HepG2 (cell line): ENCODE results near the gene INPP4B. TPM values are rescaled to one million over a fixed set of nuclear protein-coding genes. Genes with fewer than 3 reads are reported as not detected.

Experiments
- ATAC-seq: fragments of 200-7000 bp; cut with Tn5 transposase; 3 replicates; pipeline ENCODE4 v1.9.1; 2020; ENCODE audit warnings: mild to moderate bottlenecking, moderate library complexity
- BruUV-seq: library from RNA; stranded (reverse); fragments of 400-500 nt; replicated peaks from 2 replicates; lab custom pipeline; 2021; lab: Mats Ljungman, UMichigan
- CTCF ChIA-PET: fragments of 300-600 bp; formaldehyde crosslinking; extraction: SDS; loops from one replicate; lab custom pipeline; 2021; ENCODE audit warnings: low total read pairs, inconsistent platforms, low intra/inter-chr PET ratio; lab: Yijun Ruan, JAX
- POLR2A ChIA-PET: fragments of 350-600 bp; sonication (Branson Sonifier 250); formaldehyde crosslinking; loops from one replicate; lab custom pipeline; 2020; ENCODE audit warnings: antibody characterized with exemption, inconsistent platforms; lab: Yijun Ruan, JAX
- DNase-seq: peaks from one replicate; pipeline ENCODE4 v3.0.0-alpha.2; 2015; ENCODE audit warnings: low spot score
- FAIRE-seq: peaks from 3 replicates; lab custom pipeline; 2011; peaks lifted over from hg19 to GRCh38; lab: Jason Lieb, UNC
- H2AFZ ChIP-seq: one replicate; pipeline ENCODE4 v1.6.1; 2011; ENCODE audit warnings: low read length, inconsistent platforms
- H3K27ac ChIP-seq: fragments of 300-600 bp; 3 replicates; pipeline ENCODE4 v1.8.0; 2011; ENCODE audit warnings: mixed run types, mild to moderate bottlenecking, mixed read lengths, low read length, inconsistent platforms; ENCODE audit not compliant: insufficient read depth; ENCODE audit errors: extremely low read length
- H3K27me3 ChIP-seq, 2 experiments: fragments of 200-600 bp in 1 of 2; 2 replicates in 1 of 2; 3 replicates in 1 of 2; pipeline versions ENCODE4 v1.6.0 to v1.8.0; 2011; ENCODE audit warnings: low read length in 2 of 2, mild to moderate bottlenecking in 2 of 2, moderate library complexity in 2 of 2, inconsistent platforms in 1 of 2; ENCODE audit not compliant: insufficient read depth in 2 of 2, control insufficient read depth in 1 of 2
- H3K36me3 ChIP-seq, 2 experiments: fragments of 200-600 bp in 1 of 2; replicated peaks in 1 of 2; 2 replicates in 1 of 2; 3 replicates in 1 of 2; pipeline versions ENCODE4 v1.5.1 to v1.8.0; 2011; ENCODE audit warnings: low read length in 2 of 2, inconsistent platforms in 1 of 2; ENCODE audit not compliant: insufficient read depth in 2 of 2, control insufficient read depth in 1 of 2
- H3K4me1 ChIP-seq: 2 replicates; pipeline ENCODE4 v1.5.1; 2012; ENCODE audit warnings: low read length, inconsistent platforms; ENCODE audit not compliant: insufficient read depth
- H3K4me2 ChIP-seq: 2 replicates; pipeline ENCODE4 v1.6.0; 2011; ENCODE audit warnings: low read depth, low read length, inconsistent platforms
- H3K4me3 ChIP-seq, 3 experiments: fragments of 200-600 bp in 1 of 3; sonication (generic), shearing (Covaris generic) in 1 of 3; replicated peaks in 1 of 3; 2 replicates each; pipeline ENCODE4 v1.5.1; 2011 to 2016; ENCODE audit warnings: low read length in 3 of 3, inconsistent platforms in 2 of 3, low read depth in 2 of 3, mild to moderate bottlenecking in 2 of 3, control low read depth in 1 of 3, mixed read lengths in 1 of 3; ENCODE audit not compliant: insufficient read depth in 1 of 3
- H3K79me2 ChIP-seq: one replicate; pipeline ENCODE4 v1.6.1; 2011; ENCODE audit warnings: low read length, inconsistent platforms; ENCODE audit not compliant: insufficient read depth
- H3K9ac ChIP-seq: 2 replicates; pipeline ENCODE4 v1.6.0; 2011; ENCODE audit warnings: mild to moderate bottlenecking, low read depth, low read length, inconsistent platforms; ENCODE audit not compliant: insufficient read depth
- H3K9me3 ChIP-seq: 2 replicates; pipeline ENCODE4 v1.5.1; 2012; ENCODE audit warnings: mild to moderate bottlenecking, low read length
- H4K20me1 ChIP-seq: 2 replicates; pipeline ENCODE4 v1.6.0; 2011; ENCODE audit warnings: inconsistent platforms, mild to moderate bottlenecking, low read length, moderate library complexity; ENCODE audit not compliant: insufficient read depth
- ARNTL ChIP-seq: sonication (generic); formaldehyde crosslinking; IDR thresholded peaks from 2 replicates; pipeline ENCODE4 v1.4.0; 2020; ENCODE audit warnings: mild to moderate bottlenecking, missing genetic modification reagents
- ATF1 ChIP-seq: IDR thresholded peaks from 2 replicates; pipeline ENCODE4 v1.6.1; 2016; ENCODE audit warnings: mild to moderate bottlenecking, control low read depth
- GATA4 ChIP-seq: sonication (generic); IDR thresholded peaks from 2 replicates; pipeline ENCODE4 v1.6.1; 2016; ENCODE audit warnings: antibody characterized with exemption, low read depth, borderline replicate concordance
- GLI4 ChIP-seq: sonication (generic); formaldehyde crosslinking; IDR thresholded peaks from 2 replicates; pipeline ENCODE4 v1.5.1; 2020; ENCODE audit warnings: missing genetic modification reagents, mild to moderate bottlenecking, moderate library complexity, borderline replicate concordance
- MTF1 ChIP-seq: sonication (generic); formaldehyde crosslinking; IDR thresholded peaks from 2 replicates; pipeline ENCODE4 v1.5.0; 2020; ENCODE audit warnings: missing genetic modification reagents
- PRMT3 ChIP-seq: sonication (generic); formaldehyde crosslinking; IDR thresholded peaks from 2 replicates; pipeline ENCODE4 v1.8.1; 2022; ENCODE audit warnings: low read depth, mild to moderate bottlenecking, moderate library complexity, missing genetic modification reagents, borderline replicate concordance
- ZBTB1 ChIP-seq: sonication (generic); formaldehyde crosslinking; IDR thresholded peaks from 2 replicates; pipeline ENCODE4 v1.4.0; 2020; ENCODE audit warnings: missing genetic modification reagents, borderline replicate concordance
- ZNF121 ChIP-seq: sonication (generic); formaldehyde crosslinking; IDR thresholded peaks from 2 replicates; pipeline ENCODE4 v1.5.0; 2020; ENCODE audit warnings: mild to moderate bottlenecking, missing genetic modification reagents
- ZNF350 ChIP-seq: sonication (generic); formaldehyde crosslinking; IDR thresholded peaks from 2 replicates; pipeline ENCODE4 v1.4.0; 2020; ENCODE audit warnings: mild to moderate bottlenecking, low read depth, missing genetic modification reagents, borderline replicate concordance
- WGBS: methylation state at CpG from one replicate; pipeline ENCODE4 v1.1.6; 2017; ENCODE audit warnings: low lambda C conversion rate; 5-methylcytosine and 5-hydroxymethylcytosine counted together
- in situ Hi-C: cut with HindIII; loops from 2 replicates; pipeline ENCODE4 v1.10.0; 2017; ENCODE audit warnings: low pct_unique_long_range_greater_than_20kb; ENCODE audit not compliant: extremely low pct_ligation_motif_present
- intact Hi-C: fragments of 100-400 bp; cut with micrococcal nuclease; formaldehyde crosslinking; loops from one replicate; pipeline ENCODE4 v1.10.0; 2022; ENCODE audit not compliant: unreplicated experiment
- polyA plus RNA-seq, 8 experiments: library from polyadenylated mRNA; depleted of rRNA in 3 of 8; stranded (reverse) in 7 of 8; unstranded in 1 of 8; fragments of >200 nt; fragmentation: Illumina TruSeq in 4 of 8; extraction: Trizol in 4 of 8; gene quantifications; 2 replicates each; pipeline versions ENCODE4 v1.2.1 to v1.2.3, GENCODE V29; 2011 to 2016; ENCODE audit warnings: low read depth in 4 of 8, missing spikeins in 1 of 8, mixed read lengths in 1 of 8; ENCODE audit not compliant: insufficient read depth in 1 of 8
- total RNA-seq, 5 experiments: library from RNA; depleted of rRNA; stranded (reverse); fragments of >200 nt; fragmentation: Illumina TruSeq; extraction: Trizol; gene quantifications; 2 replicates each; pipeline ENCODE4 v1.2.3, GENCODE V29; 2016; ENCODE audit warnings: low read depth in 1 of 5
- TF ChIP-seq, protein P1 (sequence below): sonication (generic); formaldehyde crosslinking; IDR thresholded peaks from 2 replicates; pipeline ENCODE4 v1.9.0; 2021; ENCODE audit warnings: missing genetic modification reagents, mild to moderate bottlenecking, borderline replicate concordance
- TF ChIP-seq, protein P2 (sequence below): sonication (generic); formaldehyde crosslinking; IDR thresholded peaks from 2 replicates; pipeline ENCODE4 v1.5.1; 2020; ENCODE audit warnings: missing genetic modification reagents, mild to moderate bottlenecking, borderline replicate concordance
- TF ChIP-seq, protein P3 (sequence below): sonication (generic); formaldehyde crosslinking; IDR thresholded peaks from 2 replicates; pipeline ENCODE4 v1.4.0; 2020; ENCODE audit warnings: missing genetic modification reagents, borderline replicate concordance
- TF ChIP-seq, protein P4 (sequence below): sonication (generic); formaldehyde crosslinking; conservative IDR thresholded peaks from 2 replicates; pipeline ENCODE4 v1.8.0; 2022; ENCODE audit warnings: low read depth, missing genetic modification reagents

INPP4B gene
- total and polyA plus RNA-seq, 2 of the 13 experiments (the other 11 are each of a cell fraction or from before 2014, with no cell fraction given) = not detected

DNA sequence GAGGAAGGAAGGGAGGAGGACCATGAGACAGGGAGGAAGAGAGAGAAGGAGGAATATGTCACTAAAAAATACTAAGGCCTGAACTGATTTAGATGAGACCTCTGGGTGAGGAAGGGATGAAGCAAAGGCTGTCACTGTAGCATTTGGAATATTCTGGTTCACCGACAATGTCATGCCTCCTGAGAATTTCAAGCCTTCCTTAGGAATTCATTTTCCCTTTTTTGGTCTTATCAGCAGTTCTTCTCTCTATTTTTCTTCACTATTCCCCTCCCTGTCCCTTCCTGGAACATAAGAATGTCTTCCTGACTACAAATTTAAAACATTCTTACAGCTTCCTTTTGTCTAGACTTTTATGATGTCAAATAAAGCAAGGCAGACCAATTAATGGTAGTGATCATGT is 527.8 kb downstream of the INPP4B start:
- ChIA-PET POLR2A (no interaction called here), CTCF (no interaction called here)
- WGBS = 0% methylated on average over 1 of the region's 1 CpG
- in situ Hi-C loops (no loop called here), intact Hi-C loops (no loop called here)
- no peaks in the 10 kb centered on the region for H4K20me1 ChIP-seq
- H3K27me3 ChIP-seq = no peaks in the 10 kb centered on the region
- H3K4me1 ChIP-seq = no peaks in the 10 kb centered on the region
- ATAC-seq = no peak
- H3K79me2 ChIP-seq = no peaks in the 10 kb centered on the region
- no peak overlapping the region for H3K9ac ChIP-seq
- H3K36me3 ChIP-seq = no peaks in the 10 kb centered on the region
- no peak overlapping the region for H2AFZ ChIP-seq
- H3K4me3 ChIP-seq = no peak overlapping the region
- no peak for FAIRE-seq
- no peak for DNase-seq
- H3K9me3 ChIP-seq = no peaks in the 10 kb centered on the region
- H3K27ac ChIP-seq = no peak overlapping the region
- no peak overlapping the region for H3K4me2 ChIP-seq
- BruUV-seq = no TSS peak
- TF ChIP-seq, protein P1, sequence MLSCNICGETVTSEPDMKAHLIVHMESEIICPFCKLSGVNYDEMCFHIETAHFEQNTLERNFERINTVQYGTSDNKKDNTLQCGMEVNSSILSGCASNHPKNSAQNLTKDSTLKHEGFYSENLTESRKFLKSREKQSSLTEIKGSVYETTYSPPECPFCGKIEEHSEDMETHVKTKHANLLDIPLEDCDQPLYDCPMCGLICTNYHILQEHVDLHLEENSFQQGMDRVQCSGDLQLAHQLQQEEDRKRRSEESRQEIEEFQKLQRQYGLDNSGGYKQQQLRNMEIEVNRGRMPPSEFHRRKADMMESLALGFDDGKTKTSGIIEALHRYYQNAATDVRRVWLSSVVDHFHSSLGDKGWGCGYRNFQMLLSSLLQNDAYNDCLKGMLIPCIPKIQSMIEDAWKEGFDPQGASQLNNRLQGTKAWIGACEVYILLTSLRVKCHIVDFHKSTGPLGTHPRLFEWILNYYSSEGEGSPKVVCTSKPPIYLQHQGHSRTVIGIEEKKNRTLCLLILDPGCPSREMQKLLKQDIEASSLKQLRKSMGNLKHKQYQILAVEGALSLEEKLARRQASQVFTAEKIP = no peak
- TF ChIP-seq ARNTL (CRISPR knock-in tag) = no peak
- no peak for TF ChIP-seq ZBTB1 (CRISPR knock-in tag)
- TF ChIP-seq, protein P2, sequence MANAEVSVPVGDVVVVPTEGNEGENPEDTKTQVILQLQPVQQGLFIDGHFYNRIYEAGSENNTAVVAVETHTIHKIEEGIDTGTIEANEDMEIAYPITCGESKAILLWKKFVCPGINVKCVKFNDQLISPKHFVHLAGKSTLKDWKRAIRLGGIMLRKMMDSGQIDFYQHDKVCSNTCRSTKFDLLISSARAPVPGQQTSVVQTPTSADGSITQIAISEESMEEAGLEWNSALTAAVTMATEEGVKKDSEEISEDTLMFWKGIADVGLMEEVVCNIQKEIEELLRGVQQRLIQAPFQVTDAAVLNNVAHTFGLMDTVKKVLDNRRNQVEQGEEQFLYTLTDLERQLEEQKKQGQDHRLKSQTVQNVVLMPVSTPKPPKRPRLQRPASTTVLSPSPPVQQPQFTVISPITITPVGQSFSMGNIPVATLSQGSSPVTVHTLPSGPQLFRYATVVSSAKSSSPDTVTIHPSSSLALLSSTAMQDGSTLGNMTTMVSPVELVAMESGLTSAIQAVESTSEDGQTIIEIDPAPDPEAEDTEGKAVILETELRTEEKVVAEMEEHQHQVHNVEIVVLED (CRISPR knock-in tag) = no peak
- TF ChIP-seq, protein P3, sequence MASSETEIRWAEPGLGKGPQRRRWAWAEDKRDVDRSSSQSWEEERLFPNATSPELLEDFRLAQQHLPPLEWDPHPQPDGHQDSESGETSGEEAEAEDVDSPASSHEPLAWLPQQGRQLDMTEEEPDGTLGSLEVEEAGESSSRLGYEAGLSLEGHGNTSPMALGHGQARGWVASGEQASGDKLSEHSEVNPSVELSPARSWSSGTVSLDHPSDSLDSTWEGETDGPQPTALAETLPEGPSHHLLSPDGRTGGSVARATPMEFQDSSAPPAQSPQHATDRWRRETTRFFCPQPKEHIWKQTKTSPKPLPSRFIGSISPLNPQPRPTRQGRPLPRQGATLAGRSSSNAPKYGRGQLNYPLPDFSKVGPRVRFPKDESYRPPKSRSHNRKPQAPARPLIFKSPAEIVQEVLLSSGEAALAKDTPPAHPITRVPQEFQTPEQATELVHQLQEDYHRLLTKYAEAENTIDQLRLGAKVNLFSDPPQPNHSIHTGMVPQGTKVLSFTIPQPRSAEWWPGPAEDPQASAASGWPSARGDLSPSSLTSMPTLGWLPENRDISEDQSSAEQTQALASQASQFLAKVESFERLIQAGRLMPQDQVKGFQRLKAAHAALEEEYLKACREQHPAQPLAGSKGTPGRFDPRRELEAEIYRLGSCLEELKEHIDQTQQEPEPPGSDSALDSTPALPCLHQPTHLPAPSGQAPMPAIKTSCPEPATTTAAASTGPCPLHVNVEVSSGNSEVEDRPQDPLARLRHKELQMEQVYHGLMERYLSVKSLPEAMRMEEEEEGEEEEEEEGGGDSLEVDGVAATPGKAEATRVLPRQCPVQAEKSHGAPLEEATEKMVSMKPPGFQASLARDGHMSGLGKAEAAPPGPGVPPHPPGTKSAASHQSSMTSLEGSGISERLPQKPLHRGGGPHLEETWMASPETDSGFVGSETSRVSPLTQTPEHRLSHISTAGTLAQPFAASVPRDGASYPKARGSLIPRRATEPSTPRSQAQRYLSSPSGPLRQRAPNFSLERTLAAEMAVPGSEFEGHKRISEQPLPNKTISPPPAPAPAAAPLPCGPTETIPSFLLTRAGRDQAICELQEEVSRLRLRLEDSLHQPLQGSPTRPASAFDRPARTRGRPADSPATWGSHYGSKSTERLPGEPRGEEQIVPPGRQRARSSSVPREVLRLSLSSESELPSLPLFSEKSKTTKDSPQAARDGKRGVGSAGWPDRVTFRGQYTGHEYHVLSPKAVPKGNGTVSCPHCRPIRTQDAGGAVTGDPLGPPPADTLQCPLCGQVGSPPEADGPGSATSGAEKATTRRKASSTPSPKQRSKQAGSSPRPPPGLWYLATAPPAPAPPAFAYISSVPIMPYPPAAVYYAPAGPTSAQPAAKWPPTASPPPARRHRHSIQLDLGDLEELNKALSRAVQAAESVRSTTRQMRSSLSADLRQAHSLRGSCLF (CRISPR knock-in tag) = no peak
- no peak for TF ChIP-seq ZNF350 (CRISPR knock-in tag)
- TF ChIP-seq MTF1 (CRISPR knock-in tag) = no peak
- no peak for TF ChIP-seq ZNF121 (CRISPR knock-in tag)
- TF ChIP-seq ATF1 (CRISPR knock-in tag) = no peak
- TF ChIP-seq PRMT3 = no peak
- no peak for TF ChIP-seq GLI4 (CRISPR knock-in tag)
- TF ChIP-seq, protein P4, sequence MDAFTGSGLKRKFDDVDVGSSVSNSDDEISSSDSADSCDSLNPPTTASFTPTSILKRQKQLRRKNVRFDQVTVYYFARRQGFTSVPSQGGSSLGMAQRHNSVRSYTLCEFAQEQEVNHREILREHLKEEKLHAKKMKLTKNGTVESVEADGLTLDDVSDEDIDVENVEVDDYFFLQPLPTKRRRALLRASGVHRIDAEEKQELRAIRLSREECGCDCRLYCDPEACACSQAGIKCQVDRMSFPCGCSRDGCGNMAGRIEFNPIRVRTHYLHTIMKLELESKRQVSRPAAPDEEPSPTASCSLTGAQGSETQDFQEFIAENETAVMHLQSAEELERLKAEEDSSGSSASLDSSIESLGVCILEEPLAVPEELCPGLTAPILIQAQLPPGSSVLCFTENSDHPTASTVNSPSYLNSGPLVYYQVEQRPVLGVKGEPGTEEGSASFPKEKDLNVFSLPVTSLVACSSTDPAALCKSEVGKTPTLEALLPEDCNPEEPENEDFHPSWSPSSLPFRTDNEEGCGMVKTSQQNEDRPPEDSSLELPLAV (CRISPR knock-in tag) = no peak
- TF ChIP-seq GATA4 = no peak
